Brain microvascular endothelial cell (primary cell): ENCODE measurements around the gene ITPKC.

Source experiments
- DNase-seq: peaks from one replicate; pipeline ENCODE4 v3.0.0-alpha.2; 2020
- H3K27ac ChIP-seq: fragments of 250-450 bp; sonication (Bioruptor Pico); 2 replicates; pipeline ENCODE4 v1.5.1; 2020; ENCODE audit warnings: mild to moderate bottlenecking, moderate library complexity
- H3K27me3 ChIP-seq: fragments of 250-450 bp; sonication (Bioruptor Pico); replicated peaks from 2 replicates; pipeline ENCODE4 v1.5.1; 2020; ENCODE audit warnings: mild to moderate bottlenecking
- H3K36me3 ChIP-seq: fragments of 250-450 bp; sonication (Bioruptor Pico); replicated peaks from 2 replicates; pipeline ENCODE4 v1.5.1; 2020; ENCODE audit warnings: mild to moderate bottlenecking
- H3K4me3 ChIP-seq: 2 replicates; pipeline ENCODE4 v1.5.1; 2011; ENCODE audit warnings: low read depth, mild to moderate bottlenecking, control low read depth, low read length, moderate library complexity
- in situ Hi-C: cut with HindIII; loops from 2 replicates; pipeline ENCODE4 v1.10.0; 2017; ENCODE audit warnings: low sequenced_read_pairs, low pct_ligation_motif_present
- TF ChIP-seq, protein P1 (sequence below): IDR thresholded peaks from 2 replicates; pipeline ENCODE4 v1.5.1; 2011; ENCODE audit warnings: low read depth, mild to moderate bottlenecking, moderate library complexity, low read length, control low read depth, inconsistent platforms; ENCODE audit errors: missing control alignments

ITPKC gene

DNA sequence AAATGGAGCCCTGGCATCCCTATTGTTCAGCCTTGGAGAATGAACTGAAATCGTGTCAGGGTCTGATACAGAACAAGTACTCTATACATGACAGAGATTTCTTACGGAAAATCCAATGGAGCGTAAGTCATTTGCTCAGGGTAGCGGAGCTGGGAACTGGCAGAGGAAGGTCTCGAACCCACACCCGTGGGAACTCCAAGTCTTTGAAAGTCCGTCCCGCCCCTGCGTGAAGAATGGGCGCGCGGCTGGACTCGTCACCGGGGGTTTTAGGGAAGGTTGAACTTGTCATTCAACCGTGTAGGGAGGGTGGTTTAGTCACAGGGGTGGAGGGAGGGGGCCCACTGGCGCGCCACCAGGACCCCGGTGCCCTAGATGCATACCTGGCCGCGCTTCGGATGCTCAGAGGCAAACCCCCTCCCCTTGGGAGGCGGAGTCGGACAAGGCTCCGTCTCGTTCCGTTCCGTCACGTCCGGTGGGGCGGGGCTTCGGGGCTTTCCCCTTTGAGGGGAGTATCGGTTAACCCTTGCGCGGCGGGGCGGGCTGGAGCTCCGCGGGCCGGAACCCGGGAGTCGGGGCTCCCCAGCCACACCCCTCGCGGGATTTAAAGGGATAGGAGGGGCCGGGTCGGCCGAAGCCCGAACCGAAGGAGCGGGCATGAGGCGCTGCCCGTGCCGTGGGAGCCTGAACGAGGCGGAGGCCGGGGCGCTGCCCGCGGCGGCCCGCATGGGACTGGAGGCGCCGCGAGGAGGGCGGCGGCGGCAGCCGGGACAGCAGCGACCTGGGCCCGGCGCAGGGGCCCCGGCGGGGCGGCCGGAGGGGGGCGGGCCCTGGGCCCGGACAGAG is at the start of gene ITPKC, which contains the start of gene COQ8B:
ITPKC (plus strand) TSS at position 631 of the 843 bp plus-strand sequence; CDS start at position 655, 24 bp downstream.
COQ8B (minus strand) TSS at position 405 of the 843 bp plus-strand sequence. CDS start 2,254 bp downstream, outside the sequence.
- Histone ChIP-seq H3K4me3 (peak within 1 kb of the TSS; percentile 76), H3K27me3 (no peaks in the 10 kb centered on the region), H3K36me3 (no peaks in the 10 kb centered on the region), H3K27ac (peak within 1 kb of the TSS; percentile 99)
- in situ Hi-C loops = no loop called here
- TF ChIP-seq, protein P1, sequence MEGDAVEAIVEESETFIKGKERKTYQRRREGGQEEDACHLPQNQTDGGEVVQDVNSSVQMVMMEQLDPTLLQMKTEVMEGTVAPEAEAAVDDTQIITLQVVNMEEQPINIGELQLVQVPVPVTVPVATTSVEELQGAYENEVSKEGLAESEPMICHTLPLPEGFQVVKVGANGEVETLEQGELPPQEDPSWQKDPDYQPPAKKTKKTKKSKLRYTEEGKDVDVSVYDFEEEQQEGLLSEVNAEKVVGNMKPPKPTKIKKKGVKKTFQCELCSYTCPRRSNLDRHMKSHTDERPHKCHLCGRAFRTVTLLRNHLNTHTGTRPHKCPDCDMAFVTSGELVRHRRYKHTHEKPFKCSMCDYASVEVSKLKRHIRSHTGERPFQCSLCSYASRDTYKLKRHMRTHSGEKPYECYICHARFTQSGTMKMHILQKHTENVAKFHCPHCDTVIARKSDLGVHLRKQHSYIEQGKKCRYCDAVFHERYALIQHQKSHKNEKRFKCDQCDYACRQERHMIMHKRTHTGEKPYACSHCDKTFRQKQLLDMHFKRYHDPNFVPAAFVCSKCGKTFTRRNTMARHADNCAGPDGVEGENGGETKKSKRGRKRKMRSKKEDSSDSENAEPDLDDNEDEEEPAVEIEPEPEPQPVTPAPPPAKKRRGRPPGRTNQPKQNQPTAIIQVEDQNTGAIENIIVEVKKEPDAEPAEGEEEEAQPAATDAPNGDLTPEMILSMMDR = no peak
- peak; percentile 97 for DNase-seq

DNA sequence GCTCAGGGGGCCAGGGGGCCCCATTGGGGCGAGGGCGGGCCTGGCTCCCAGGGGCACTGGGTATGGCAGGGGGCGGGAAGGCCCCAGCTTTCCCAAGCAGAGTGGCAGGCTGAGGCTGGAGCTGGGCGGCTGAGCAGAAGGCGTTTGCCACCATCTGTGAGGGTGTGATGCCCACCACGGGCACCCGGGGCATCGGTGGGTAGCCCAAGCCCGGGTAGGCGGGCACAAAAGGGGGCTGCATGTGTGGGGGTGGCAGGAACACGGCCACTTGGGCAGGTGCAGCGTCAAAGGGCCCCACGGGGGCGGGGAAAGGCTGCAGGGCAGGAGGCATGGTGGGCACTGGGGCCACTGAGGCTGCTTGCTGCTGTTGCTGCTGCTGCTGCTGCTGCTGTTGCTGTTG is 49.3 kb upstream of the ITPKC start:
- Histone ChIP-seq H3K36me3 (peaks cover 57% of the 10 kb centered on the region), H3K27me3 (no peaks in the 10 kb centered on the region), H3K4me3 (no peak overlapping the region), H3K27ac (no peak overlapping the region)
- no peak for DNase-seq
- TF ChIP-seq, protein P1 = no peak
- in situ Hi-C loops = no loop called here

DNA sequence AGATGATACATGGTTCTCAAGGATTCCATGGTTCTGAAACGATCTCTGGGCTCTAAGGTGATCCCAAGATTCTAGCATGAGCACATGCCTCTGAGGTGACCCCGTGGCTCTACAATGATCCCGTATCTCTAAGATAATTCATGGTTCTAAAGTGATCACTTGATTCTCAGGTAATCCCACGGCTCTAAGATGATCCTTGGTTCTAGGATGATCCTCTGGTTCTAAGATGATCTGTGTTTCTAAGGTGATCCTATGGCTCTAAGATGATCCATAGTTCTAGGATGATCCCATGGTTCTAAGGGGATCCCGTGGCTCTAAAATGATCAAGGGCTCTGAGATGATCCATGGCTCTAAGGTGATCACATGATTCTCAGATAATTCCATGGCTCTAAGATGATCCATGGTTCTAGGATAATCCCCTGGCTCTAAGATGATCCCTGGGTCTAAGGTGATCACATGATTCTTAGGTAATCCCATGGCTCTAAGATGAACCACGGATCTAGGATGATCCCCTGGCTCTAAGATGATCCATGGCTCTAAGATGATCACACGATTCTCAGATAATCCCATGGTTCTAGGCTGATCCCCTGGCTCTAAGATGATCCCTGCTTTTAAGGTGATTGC is 47.8 kb upstream of the ITPKC start:
- no peak overlapping the region for H3K27ac ChIP-seq
- H3K27me3 ChIP-seq = no peaks in the 10 kb centered on the region
- in situ Hi-C loops = no loop called here
- H3K4me3 ChIP-seq = no peak overlapping the region
- DNase-seq = no peak
- H3K36me3 ChIP-seq = peaks cover 66% of the 10 kb centered on the region
- TF ChIP-seq, protein P1 = no peak

DNA sequence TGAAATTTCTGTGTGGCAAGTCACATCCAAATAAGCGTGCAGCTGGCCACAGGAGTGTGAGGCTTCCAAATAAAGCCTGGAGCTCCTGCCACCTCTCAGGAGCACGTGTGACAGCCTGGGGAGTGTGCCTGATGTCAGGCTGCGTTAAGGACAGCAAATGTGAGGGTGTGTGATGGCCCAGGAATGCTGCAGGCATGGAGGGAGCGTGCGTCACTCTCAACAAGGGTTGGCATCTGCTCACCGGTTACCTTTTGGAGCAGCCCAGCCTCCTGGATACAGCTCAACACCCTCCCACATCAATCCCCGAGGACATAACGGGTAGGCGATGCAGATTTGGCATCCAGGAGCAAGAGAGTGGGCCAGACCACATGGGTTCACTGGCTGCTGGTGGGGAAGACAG is 45.5 kb upstream of the ITPKC start:
- TF ChIP-seq, protein P1 = no peak
- Histone ChIP-seq H3K27me3 (no peaks in the 10 kb centered on the region), H3K36me3 (peaks cover 70% of the 10 kb centered on the region), H3K27ac (no peak overlapping the region), H3K4me3 (no peak overlapping the region)
- DNase-seq = no peak
- in situ Hi-C loops = no loop called here

DNA sequence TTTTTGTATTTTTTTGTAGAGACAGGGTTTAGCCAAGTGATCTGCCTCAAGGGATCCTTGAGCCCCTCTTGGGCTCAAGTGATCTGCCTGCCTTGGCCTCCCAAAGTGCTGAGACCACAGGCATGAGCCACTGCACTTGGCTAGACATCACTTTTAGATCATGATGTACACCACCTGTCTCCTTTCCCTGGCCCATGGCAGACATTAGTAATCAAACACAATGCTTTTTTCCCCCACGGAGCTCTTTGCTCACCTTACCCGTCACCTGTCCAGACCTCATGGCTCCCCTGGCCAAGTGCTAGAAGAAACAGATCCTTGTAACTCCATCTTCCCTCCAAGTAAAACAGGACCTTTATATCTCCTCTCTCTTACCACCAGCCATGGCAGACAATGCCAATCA is 44.9 kb upstream of the ITPKC start:
- no peak overlapping the region for H3K4me3 ChIP-seq
- in situ Hi-C loops = no loop called here
- H3K36me3 ChIP-seq = peaks cover 70% of the 10 kb centered on the region
- no peak overlapping the region for H3K27ac ChIP-seq
- TF ChIP-seq, protein P1 = no peak
- H3K27me3 ChIP-seq = no peaks in the 10 kb centered on the region
- no peak for DNase-seq
